ENCODE data around the gene BMP2K. TPM values are rescaled to one million over a fixed set of nuclear protein-coding genes. Genes with fewer than 3 reads are reported as not detected.

Gene BMP2K
- total and polyA plus RNA-seq, 2 of the 8 experiments (the other 6 are each of a cell fraction or from before 2014, with no cell fraction given) = 15.6 to 24.1 TPM

DNA sequence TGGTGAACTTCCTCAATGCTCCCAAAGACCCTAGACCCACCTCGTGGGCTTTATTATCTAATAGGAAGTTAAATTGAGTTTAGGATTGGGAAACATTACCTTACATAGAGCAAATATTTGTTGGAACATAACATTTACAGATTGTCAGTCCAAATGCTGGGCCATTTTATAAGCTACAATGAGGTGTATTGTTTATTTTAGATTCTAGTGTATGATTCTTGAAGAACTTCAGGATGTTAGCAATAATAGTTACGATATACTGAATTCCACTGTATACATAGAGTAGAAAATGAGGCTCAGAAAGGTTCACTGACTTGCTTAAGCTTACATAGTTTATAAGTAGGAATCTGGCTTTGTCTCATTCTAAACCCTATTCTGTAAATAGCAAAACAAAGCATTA lies 125.7 kb downstream of the BMP2K start:
- POLR2A ChIA-PET (ENCODE audit: partially characterized antibody) = no interaction called here
- no peak overlapping the region for H3K4me3 ChIP-seq (ENCODE audit: extremely low read depth in 1 of 4, insufficient read depth in 2 of 4, low read depth in 3 of 4, low read length in 4 of 4)

More for the DNA sequence above, 125.7 kb downstream of the BMP2K start:
- H2BK20ac ChIP-seq (ENCODE audit: low read length) = no peak overlapping the region
- no peak overlapping the region for H3K23ac ChIP-seq (ENCODE audit: insufficient read length)
- no peaks in the 10 kb centered on the region for H4K20me1 ChIP-seq (replicated peaks in 1 of 2; ENCODE audit: control insufficient read depth in 1 of 2, insufficient read depth in 2 of 2, low read length in 2 of 2)
- H3K27me3 ChIP-seq (replicated peaks in 1 of 4; ENCODE audit: control insufficient read depth in 3 of 4, extremely low read depth in 1 of 4, insufficient read depth in 3 of 4, low read length in 3 of 4) = no peaks in the 10 kb centered on the region
- FAIRE-seq (no peak), DNase-seq (ENCODE audit: low read depth in 1 of 2, low spot score in 2 of 2) (no peak)
- H3K9me3 ChIP-seq (ENCODE audit: insufficient read depth in 2 of 2, low read depth in 1 of 2, low read length in 1 of 2) = no peaks in the 10 kb centered on the region
- H3K9ac ChIP-seq (replicated peaks in 1 of 4; ENCODE audit: extremely low read depth in 1 of 4, low read depth in 3 of 4, low read length in 3 of 4) = no peak overlapping the region
- no peaks in the 10 kb centered on the region for H3K79me1 ChIP-seq (ENCODE audit: low read depth, low read length)
- H3K56ac ChIP-seq (replicated peaks; ENCODE audit: insufficient read length, low read depth, low read length) = no peak overlapping the region
- H3K36me3 ChIP-seq (ENCODE audit: control insufficient read depth in 2 of 4, insufficient read depth in 4 of 4, low read length in 3 of 4) = no peaks in the 10 kb centered on the region
- H2AFZ ChIP-seq (ENCODE audit: low read length) = no peak overlapping the region
- no peak overlapping the region for H3K27ac ChIP-seq (ENCODE audit: low read depth, low read length)
- H3K4ac ChIP-seq (replicated peaks; ENCODE audit: insufficient read length, low read depth, low read length) = no peak overlapping the region
- no peak overlapping the region for H3K4me2 ChIP-seq (ENCODE audit: insufficient read depth in 1 of 2, low read depth in 2 of 2, low read length in 2 of 2)
- no peak overlapping the region for H2BK120ac ChIP-seq (replicated peaks; ENCODE audit: low read depth, low read length)
- CTCF ChIA-PET (ENCODE audit: partially characterized antibody) = no interaction called here
- H2BK12ac ChIP-seq (ENCODE audit: low read depth, low read length) = no peak overlapping the region
- H3K79me2 ChIP-seq (ENCODE audit: control insufficient read depth in 1 of 2, insufficient read depth in 2 of 2, low read length in 2 of 2) = no peaks in the 10 kb centered on the region
- H3K4me1 ChIP-seq (replicated peaks in 1 of 4; ENCODE audit: control insufficient read depth in 3 of 4, insufficient read depth in 4 of 4, low read length in 3 of 4) = no peaks in the 10 kb centered on the region
- no peaks in the 10 kb centered on the region for H3K23me2 ChIP-seq (ENCODE audit: low read depth, low read length)
- H3K14ac ChIP-seq (ENCODE audit: insufficient read length) = no peak overlapping the region
- H3K18ac ChIP-seq (ENCODE audit: extremely low read depth, low read length) = no peak overlapping the region
- H2BK15ac ChIP-seq (ENCODE audit: low read length) = no peak overlapping the region
- H2AK5ac ChIP-seq (ENCODE audit: low read depth, low read length) = no peak overlapping the region
- no peak overlapping the region for H2BK5ac ChIP-seq (ENCODE audit: low read depth, low read length)
- no peak overlapping the region for H4K5ac ChIP-seq (ENCODE audit: insufficient read length, low read depth, low read length)
- WGBS, 2 experiments (ENCODE audit: extremely low coverage in 1 of 2, insufficient coverage in 1 of 2, insufficient read length in 1 of 2, insufficient replicate concordance in 2 of 2, low coverage in 1 of 2, low lambda C conversion rate in 2 of 2, missing lambda C conversion rate in 1 of 2) = 95% methylated on average over 2 of the region's 2 CpGs; no CpG with 5 or more reads in 1 of the 2 experiments
- TF ChIP-seq SUZ12 (IDR thresholded peaks at IDR 0.05; ENCODE audit: low read length) = no peak
- TF ChIP-seq TEAD4 (IDR thresholded peaks at IDR 0.05; ENCODE audit: low read depth, low read length) = no peak
- no peak for TF ChIP-seq CHD2 (IDR thresholded peaks at IDR 0.05; ENCODE audit: low read length)
- no peak for TF ChIP-seq EP300 (IDR thresholded peaks at IDR 0.05; ENCODE audit: borderline replicate concordance in 1 of 2, low read depth in 2 of 2, low read length in 2 of 2)
- TF ChIP-seq GABPA (IDR thresholded peaks at IDR 0.05; ENCODE audit: borderline replicate concordance, insufficient read depth, low read length) = no peak
- TF ChIP-seq RNF2 (IDR thresholded peaks at IDR 0.05; ENCODE audit: borderline replicate concordance, low read depth, low read length, missing control alignments, poor library complexity, severe bottlenecking) = no peak
- no peak for TF ChIP-seq CTBP2 (IDR thresholded peaks at IDR 0.05; ENCODE audit: borderline replicate concordance, insufficient read depth, insufficient read length, low read length)
- no peak for TF ChIP-seq MAFK (IDR thresholded peaks at IDR 0.05; ENCODE audit: low read depth, low read length)
- TF ChIP-seq CEBPB (IDR thresholded peaks at IDR 0.05; ENCODE audit: low read depth, low read length) = no peak
- no peak for TF ChIP-seq SIX5 (IDR thresholded peaks at IDR 0.05; ENCODE audit: low read depth, low read length)
- no peak for TF ChIP-seq NRF1 (IDR thresholded peaks at IDR 0.05; ENCODE audit: low read depth, low read length)
- TF ChIP-seq BRCA1 (IDR thresholded peaks at IDR 0.05; ENCODE audit: low read depth, low read length) = no peak
- TF ChIP-seq SIN3A (conservative IDR thresholded peaks at IDR 0.05 in 1 of 2, IDR thresholded peaks at IDR 0.05 in 1 of 2; ENCODE audit: low read depth in 1 of 2, low read length in 2 of 2) = no peak
- no peak overlapping the region for H4K8ac ChIP-seq (ENCODE audit: extremely low read depth, insufficient read depth, low read length)
- no peak overlapping the region for H4K91ac ChIP-seq (replicated peaks; ENCODE audit: insufficient read length, low read length)
